Measurements from ENCODE around the gene FARSA.
"Not testable (repeated sequence)": the region's sequence is repeated elsewhere in the genome, so short reads cannot be mapped to it uniquely, and the experiment has no call there.

The FARSA gene

GRCh38 chr19:12912571-12912970, 20.9 kb downstream of the FARSA start:
- TF ChIP-seq POLR2A (IDR thresholded peaks at IDR 0.05; ENCODE audit: low read depth, low read length) = no peak
- no peak for DNase-seq (ENCODE audit: insufficient read length, low spot score)
- FAIRE-seq = no peak

DNA sequence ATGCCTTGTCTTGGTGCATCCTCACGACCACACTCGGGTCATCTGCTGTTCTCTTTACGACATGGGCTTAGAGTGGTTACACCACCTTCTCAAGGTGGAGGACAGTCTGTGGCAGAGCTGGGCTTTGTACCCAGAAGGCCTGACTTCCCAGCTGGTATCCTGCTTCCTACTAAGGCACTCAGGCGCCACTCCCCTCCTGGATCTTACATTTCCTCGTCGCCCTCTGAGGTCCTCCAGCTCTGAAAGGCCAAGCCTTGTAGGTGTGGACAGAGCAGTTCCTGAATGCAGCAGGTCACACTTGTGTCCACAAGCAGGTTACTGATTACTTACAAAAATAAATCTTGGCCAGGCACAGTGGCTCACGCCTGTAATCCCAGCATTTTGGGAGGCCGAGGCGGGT, 26.3 kb downstream of the FARSA start:
- FAIRE-seq = no peak
- DNase-seq (ENCODE audit: insufficient read length, low spot score) = no peak
- no peak for TF ChIP-seq POLR2A (IDR thresholded peaks at IDR 0.05; ENCODE audit: low read depth, low read length)

DNA sequence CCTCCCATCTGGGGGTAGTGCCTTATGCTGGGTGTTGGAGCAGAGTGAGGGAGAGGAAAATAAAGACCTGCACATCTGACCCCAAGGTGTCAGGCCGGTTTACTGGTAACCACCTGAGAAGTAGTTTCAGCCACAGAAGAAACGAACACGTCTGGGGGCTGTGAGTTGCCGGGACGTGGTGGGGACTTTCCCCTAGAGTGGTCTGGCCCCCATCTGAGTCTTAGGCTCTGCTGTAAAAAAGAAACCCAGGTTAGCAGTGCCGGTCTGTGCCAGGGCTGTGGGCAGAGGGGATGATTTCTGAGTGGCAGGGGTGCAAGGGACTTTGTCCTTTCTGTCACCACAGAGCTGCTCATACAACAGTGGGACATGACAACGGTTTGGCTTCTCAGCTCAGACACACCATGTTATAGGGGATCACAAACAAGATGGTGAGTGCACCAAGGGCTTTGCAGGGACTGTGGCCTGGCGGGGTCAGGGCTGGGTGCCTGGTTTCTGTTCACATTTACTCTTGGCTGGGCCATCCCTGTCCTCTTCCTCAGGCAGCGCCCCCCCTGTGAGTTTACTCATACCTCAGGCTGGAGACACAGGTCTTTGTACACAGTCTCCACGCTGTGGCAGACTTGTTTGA, 33.5 kb downstream of the FARSA start:
- FAIRE-seq (no peak), DNase-seq (ENCODE audit: insufficient read length, low spot score) (no peak)
- no peak for TF ChIP-seq POLR2A (IDR thresholded peaks at IDR 0.05; ENCODE audit: low read depth, low read length)

GRCh38 chr19:12896460-12896859, 37.1 kb downstream of the FARSA start:
- FAIRE-seq = no peak

GRCh38 chr19:12893582-12893981, 39.9 kb downstream of the FARSA start:
- TF ChIP-seq POLR2A (IDR thresholded peaks at IDR 0.05; ENCODE audit: low read depth, low read length) = no peak
- FAIRE-seq (no peak), DNase-seq (ENCODE audit: insufficient read length, low spot score) (no peak)

More at GRCh38 chr19:12896460-12896859, 37.1 kb downstream of the FARSA start:
- no peak for TF ChIP-seq POLR2A (IDR thresholded peaks at IDR 0.05; ENCODE audit: low read depth, low read length)
- no peak for DNase-seq (ENCODE audit: insufficient read length, low spot score)

- no peak for DNase-seq (ENCODE audit: insufficient read length, low spot score)
- no peak for TF ChIP-seq POLR2A (IDR thresholded peaks at IDR 0.05; ENCODE audit: low read depth, low read length)
- FAIRE-seq = no peak
Observed at GRCh38 chr19:12891553-12892021, 41.9 kb downstream of the FARSA start.

- DNase-seq (ENCODE audit: insufficient read length, low spot score) (peak; percentile 100), FAIRE-seq (peak; percentile 86)
- TF ChIP-seq POLR2A (IDR thresholded peaks at IDR 0.05; ENCODE audit: low read depth, low read length) = peak; percentile 61; the same call in 1 of the 2 replicates
Observed at GRCh38 chr19:12890787-12891552, 42.5 kb downstream of the FARSA start, which contains the start of gene GCDH. TSS of gene GCDH (plus strand) at chr19:12891160. CDS start at chr19:12891305, 145 bp downstream.

GRCh38 chr19:12890299-12890786, 43.2 kb downstream of the FARSA start:
- not testable (repeated sequence) for FAIRE-seq

DNA sequence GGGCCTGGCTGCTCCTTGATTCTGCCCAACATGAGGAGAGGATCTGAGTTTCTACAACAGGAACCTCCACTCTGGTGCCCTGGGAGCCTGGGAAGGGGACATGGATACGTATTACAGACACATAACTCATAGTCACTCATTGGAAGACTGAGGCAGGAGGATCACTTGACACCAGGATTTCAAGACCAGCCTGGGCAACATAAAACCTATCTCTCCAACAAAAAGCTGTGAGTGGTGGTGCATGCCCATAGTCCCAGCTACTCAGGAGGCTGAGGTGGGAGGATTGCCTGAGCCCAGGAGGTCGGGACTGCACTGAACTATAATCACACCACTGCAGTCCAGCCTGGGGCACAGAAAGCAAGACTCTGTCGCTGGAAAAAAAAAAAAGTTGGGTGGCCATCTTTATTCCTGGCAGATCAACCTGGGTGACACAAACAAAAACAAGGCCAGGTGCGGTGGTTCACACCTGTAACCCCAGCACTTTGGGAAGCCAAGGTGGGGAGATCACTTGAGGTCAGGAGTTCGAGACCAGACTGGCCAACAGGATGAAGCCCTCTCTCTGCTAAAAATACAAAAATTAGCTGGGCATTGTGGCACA, 45.4 kb downstream of the FARSA start:
- DNase-seq (ENCODE audit: insufficient read length, low spot score) (no peak), FAIRE-seq (no peak)
- TF ChIP-seq POLR2A (IDR thresholded peaks at IDR 0.05; ENCODE audit: low read depth, low read length) = no peak

More at GRCh38 chr19:12890299-12890786, 43.2 kb downstream of the FARSA start:
- DNase-seq (ENCODE audit: insufficient read length, low spot score) = not testable (repeated sequence)

DNA sequence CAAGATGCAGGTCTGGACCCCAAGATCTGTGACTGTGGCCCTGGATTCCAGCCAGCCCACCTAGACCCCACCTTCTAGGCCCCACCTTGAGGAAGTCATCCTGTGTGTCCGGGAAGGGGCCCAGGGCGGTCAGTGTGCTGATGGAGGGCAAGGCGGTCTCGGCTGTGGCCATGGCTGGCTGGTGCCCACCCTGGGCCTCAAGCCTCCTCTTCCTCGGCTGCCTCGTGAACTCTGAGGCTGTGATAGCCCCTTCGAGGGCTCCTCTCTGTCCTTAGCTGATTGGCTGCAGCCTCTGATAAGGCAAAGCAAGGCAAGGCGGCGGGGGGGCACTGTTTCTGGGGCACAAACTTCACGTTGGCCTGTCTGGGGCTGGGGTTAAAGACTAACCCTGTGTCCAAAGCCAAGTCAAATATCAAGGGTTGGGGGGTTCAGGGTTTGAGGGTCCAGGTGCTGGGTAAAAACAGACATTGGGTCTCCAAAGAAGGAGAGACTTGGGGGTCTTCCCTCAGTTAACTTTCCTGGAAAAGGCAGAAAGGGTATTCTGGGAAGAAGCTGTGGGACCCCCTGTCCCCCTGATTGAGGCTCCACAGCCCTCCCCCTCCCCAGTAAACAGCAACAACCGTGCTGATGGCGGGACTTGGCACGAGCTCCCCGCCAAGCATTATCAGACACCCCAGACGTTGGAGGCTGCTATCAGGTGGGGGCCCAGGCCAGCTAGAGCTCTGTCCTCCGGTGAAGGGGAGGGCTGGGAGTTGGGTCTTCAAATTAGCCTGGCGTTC, 46.4 kb downstream of the FARSA start, which contains the start of gene KLF1:
KLF1 (minus strand) TSS at position 233 of the 779 bp plus-strand sequence; CDS start at position 172, 61 bp downstream.
- no peak for TF ChIP-seq POLR2A (IDR thresholded peaks at IDR 0.05; ENCODE audit: low read depth, low read length)
- DNase-seq (ENCODE audit: insufficient read length, low spot score) (no peak), FAIRE-seq (no peak)

DNA sequence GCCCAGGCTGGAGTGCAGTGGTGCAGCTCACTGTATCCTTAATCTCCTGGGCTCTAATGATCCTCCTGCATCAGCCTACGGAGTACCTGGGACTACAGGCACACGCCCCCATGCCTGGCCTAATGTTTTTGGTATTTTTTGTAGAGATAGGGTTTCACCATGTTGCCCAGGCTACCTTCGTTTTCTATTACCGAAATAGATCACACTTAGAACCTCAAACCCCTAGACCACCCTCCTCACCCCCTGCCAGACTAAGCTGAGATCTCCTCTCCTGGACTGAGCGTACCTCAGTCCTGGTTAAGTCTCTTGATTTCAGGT, 46.9 kb downstream of the FARSA start:
- no peak for TF ChIP-seq POLR2A (IDR thresholded peaks at IDR 0.05; ENCODE audit: low read depth, low read length)
- DNase-seq (ENCODE audit: insufficient read length, low spot score) (no peak), FAIRE-seq (no peak)

- no peak for DNase-seq (ENCODE audit: insufficient read length, low spot score)
- no peak for FAIRE-seq
- no peak for TF ChIP-seq POLR2A (IDR thresholded peaks at IDR 0.05; ENCODE audit: low read depth, low read length)
Observed at GRCh38 chr19:12885749-12886650, 47.5 kb downstream of the FARSA start.

All from H54 (cell line).